H9 (cell line): Measurements from ENCODE around the gene DCAF5. TPM values are rescaled to one million over a fixed set of nuclear protein-coding genes. Genes with fewer than 3 reads are reported as not detected.

Source experiments
- DNase-seq: peaks from one replicate; pipeline ENCODE4 v3.0.0-alpha.2; 2017
- H2AFZ ChIP-seq: one replicate; pipeline ENCODE4 v1.6.1; 2013; ENCODE audit warnings: mild to moderate bottlenecking, low read length, control low read depth, moderate library complexity
- H2AK5ac ChIP-seq: 2 replicates; pipeline ENCODE4 v1.6.1; 2013; ENCODE audit warnings: low read length, control low read depth, mixed read lengths; ENCODE audit not compliant: insufficient read length
- H2BK120ac ChIP-seq: one replicate; pipeline ENCODE4 v1.6.1; 2013; ENCODE audit warnings: low read depth, mild to moderate bottlenecking, low read length, control low read depth, inconsistent platforms; ENCODE audit not compliant: poor library complexity, severe bottlenecking
- H2BK12ac ChIP-seq: 2 replicates; pipeline ENCODE4 v1.6.1; 2013; ENCODE audit warnings: low read length, control low read depth, mixed read lengths, low read depth; ENCODE audit not compliant: insufficient read length
- H2BK15ac ChIP-seq: 2 replicates; pipeline ENCODE4 v1.6.1; 2013; ENCODE audit warnings: low read depth, low read length, control low read depth
- H2BK20ac ChIP-seq: one replicate; pipeline ENCODE4 v1.6.1; 2013; ENCODE audit warnings: low read depth, mild to moderate bottlenecking, low read length, control low read depth, inconsistent platforms; ENCODE audit not compliant: poor library complexity, severe bottlenecking
- H2BK5ac ChIP-seq: 2 replicates; pipeline ENCODE4 v1.6.1; 2013; ENCODE audit warnings: low read length, control low read depth, mixed read lengths; ENCODE audit not compliant: insufficient read length
- H3K14ac ChIP-seq: 2 replicates; pipeline ENCODE4 v1.6.1; 2013; ENCODE audit warnings: low read length, control low read depth; ENCODE audit not compliant: insufficient read depth
- H3K18ac ChIP-seq: 2 replicates; pipeline ENCODE4 v1.6.1; 2013; ENCODE audit warnings: low read depth, mild to moderate bottlenecking, mixed read lengths, low read length, control low read depth; ENCODE audit not compliant: insufficient read length
- H3K23ac ChIP-seq: 2 replicates; pipeline ENCODE4 v1.6.1; 2013; ENCODE audit warnings: low read length, control low read depth, mixed read lengths, low read depth; ENCODE audit not compliant: insufficient read length
- H3K23me2 ChIP-seq: 2 replicates; pipeline ENCODE4 v1.6.1; 2013; ENCODE audit warnings: low read depth, mild to moderate bottlenecking, mixed read lengths, low read length, control low read depth; ENCODE audit not compliant: insufficient read length, poor library complexity, severe bottlenecking
- H3K27ac ChIP-seq: 2 replicates; pipeline ENCODE4 v1.5.1; 2013; ENCODE audit warnings: low read length, control low read depth, mixed read lengths, low read depth; ENCODE audit not compliant: insufficient read length
- H3K27me3 ChIP-seq: 2 replicates; pipeline ENCODE4 v1.6.1; 2013; ENCODE audit warnings: low read length, control low read depth, inconsistent platforms; ENCODE audit not compliant: insufficient read depth
- H3K4ac ChIP-seq: 2 replicates; pipeline ENCODE4 v1.6.1; 2013; ENCODE audit warnings: low read depth, mild to moderate bottlenecking, control low read depth, inconsistent platforms, low read length, moderate library complexity
- H3K4me1 ChIP-seq: 2 replicates; pipeline ENCODE4 v1.6.1; 2013; ENCODE audit warnings: low read length, control low read depth, inconsistent platforms; ENCODE audit not compliant: insufficient read depth
- H3K4me2 ChIP-seq: 2 replicates; pipeline ENCODE4 v1.6.1; 2013; ENCODE audit warnings: low read length, control low read depth, mixed read lengths; ENCODE audit not compliant: insufficient read length, insufficient read depth
- H3K56ac ChIP-seq: 2 replicates; pipeline ENCODE4 v1.6.1; 2013; ENCODE audit warnings: low read depth, mild to moderate bottlenecking, mixed read lengths, low read length, control low read depth; ENCODE audit not compliant: insufficient read length
- H3K79me1 ChIP-seq: 2 replicates; pipeline ENCODE4 v1.6.1; 2013; ENCODE audit warnings: low read depth, mild to moderate bottlenecking, moderate library complexity, low read length, control low read depth, inconsistent platforms; ENCODE audit not compliant: insufficient read depth, poor library complexity, severe bottlenecking
- H3K79me2 ChIP-seq: 2 replicates; pipeline ENCODE4 v1.6.1; 2013; ENCODE audit warnings: low read length, control low read depth, inconsistent platforms; ENCODE audit not compliant: insufficient read depth
- H3K9ac ChIP-seq: 2 replicates; pipeline ENCODE4 v1.6.1; 2013; ENCODE audit warnings: low read length, control low read depth, mixed read lengths; ENCODE audit not compliant: insufficient read length; ENCODE audit errors: extremely low read depth
- H3K9me3 ChIP-seq: one replicate; pipeline ENCODE4 v1.6.1; 2013; ENCODE audit warnings: low read depth, low read length, inconsistent platforms; ENCODE audit not compliant: control insufficient read depth
- H3T11ph ChIP-seq: one replicate; pipeline ENCODE4 v1.6.1; 2013; ENCODE audit warnings: mild to moderate bottlenecking, low read length, control low read depth, inconsistent platforms
- H4K20me1 ChIP-seq: one replicate; pipeline ENCODE4 v1.6.1; 2013; ENCODE audit not compliant: control insufficient read depth, insufficient read length, insufficient read depth
- H4K5ac ChIP-seq: 2 replicates; pipeline ENCODE4 v1.6.1; 2013; ENCODE audit warnings: low read depth, mild to moderate bottlenecking, mixed read lengths, low read length, control low read depth; ENCODE audit not compliant: insufficient read length
- H4K8ac ChIP-seq: replicated peaks from 2 replicates; pipeline ENCODE4 v1.6.1; 2013; ENCODE audit warnings: low read length, control low read depth, mixed read lengths, low read depth; ENCODE audit not compliant: insufficient read length
- H4K91ac ChIP-seq: 2 replicates; pipeline ENCODE4 v1.6.1; 2013; ENCODE audit warnings: low read depth, mild to moderate bottlenecking, moderate library complexity, mixed read lengths, low read length, control low read depth; ENCODE audit not compliant: insufficient read length
- H3K27ac Mint-ChIP-seq, 3 experiments: 2 replicates in 2 of 3; 3 replicates in 1 of 3; pipeline ENCODE4 v1.8.0; 2020 to 2021; ENCODE audit warnings: mixed read lengths in 3 of 3, mild to moderate bottlenecking in 1 of 3, moderate library complexity in 1 of 3
- H3K27me3 Mint-ChIP-seq: 2 replicates; pipeline ENCODE4 v1.8.0; 2021; ENCODE audit warnings: low read depth, mild to moderate bottlenecking, moderate library complexity, mixed read lengths
- H3K36me3 Mint-ChIP-seq, 3 experiments: 2 replicates in 2 of 3; 3 replicates in 1 of 3; pipeline ENCODE4 v1.8.0; 2020 to 2021; ENCODE audit warnings: low read depth in 3 of 3, mixed read lengths in 3 of 3; ENCODE audit not compliant: insufficient read depth in 1 of 3
- H3K4me1 Mint-ChIP-seq, 2 experiments: 2 replicates each; pipeline ENCODE4 v1.8.0; 2020; ENCODE audit warnings: mixed read lengths in 2 of 2
- H3K4me3 Mint-ChIP-seq, 2 experiments: 2 replicates in 1 of 2; 3 replicates in 1 of 2; pipeline ENCODE4 v1.8.0; 2020 to 2021; ENCODE audit warnings: mild to moderate bottlenecking in 2 of 2, mixed read lengths in 2 of 2, moderate library complexity in 1 of 2
- H3K9me3 Mint-ChIP-seq, 2 experiments: 2 replicates in 1 of 2; 3 replicates in 1 of 2; pipeline ENCODE4 v1.8.0; 2020; ENCODE audit warnings: mild to moderate bottlenecking in 2 of 2, mixed read lengths in 2 of 2, moderate library complexity in 1 of 2
- CTCF ChIP-seq: fragments of 200-600 bp; sonication (generic); conservative IDR thresholded peaks from 3 replicates; pipeline ENCODE4 v1.8.0; 2021; ENCODE audit warnings: antibody characterized with exemption, mild to moderate bottlenecking
- WGBS: extraction: QIAGEN DNeasy Blood & Tissue Kit; methylation state at CpG from one replicate; pipeline ENCODE4 v1.1.7; 2013; ENCODE audit warnings: missing lambda C conversion rate, low lambda C conversion rate, mixed read lengths; ENCODE audit not compliant: insufficient read length; ENCODE audit errors: extremely low coverage; 5-methylcytosine and 5-hydroxymethylcytosine counted together
- total RNA-seq: library from RNA; stranded (reverse); gene quantifications from 2 replicates; pipeline ENCODE4 v1.2.1, GENCODE V29; 2021

Gene DCAF5
- total RNA-seq, 1 experiment from 2014 or later: 31.4 TPM

DNA sequence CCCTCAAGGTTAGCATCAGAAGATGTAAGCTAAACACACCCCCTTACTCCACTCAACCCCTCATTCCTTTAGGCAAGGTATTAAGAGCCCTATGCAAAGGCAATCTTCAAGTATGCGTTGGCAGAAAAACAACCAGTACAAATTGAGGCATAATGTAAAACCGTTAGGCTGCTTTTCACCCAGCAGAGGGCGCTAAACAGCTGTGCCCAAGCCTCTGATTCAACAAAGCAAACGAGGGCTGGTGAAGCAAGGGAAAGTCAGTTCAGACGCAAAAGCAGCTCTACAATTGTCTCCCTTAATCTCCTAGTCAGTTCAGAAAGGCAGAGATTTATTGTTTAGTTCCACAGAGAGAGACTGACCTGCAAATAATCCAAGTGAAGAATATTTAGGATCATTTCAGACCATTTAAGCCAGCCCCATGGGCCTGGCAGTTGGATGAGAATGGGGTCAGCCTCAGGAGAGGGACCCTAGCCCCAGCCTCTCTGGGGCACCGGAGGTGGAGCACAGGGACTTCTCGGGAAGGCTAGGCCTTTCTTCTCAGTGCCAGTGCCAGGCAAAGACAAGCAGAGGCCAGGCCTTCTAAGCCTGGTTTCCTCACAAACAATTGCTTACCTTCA is 23.5 kb downstream of the DCAF5 start:
- WGBS: no CpG with 5 or more reads among the region's 7 CpGs

More for the DNA sequence above, 23.5 kb downstream of the DCAF5 start:
- no peak overlapping the region for H3K14ac ChIP-seq
- no peak overlapping the region for H3K23ac ChIP-seq
- no peaks in the 10 kb centered on the region for H3K27me3 ChIP-seq
- no peak overlapping the region for H3K9ac ChIP-seq
- Mint-ChIP-seq H3K4me3 (no peak overlapping the region), H3K4me1 (peaks cover 12 to 16% of the 10 kb centered on the region in 2 experiments), H3K27me3 (no peaks in the 10 kb centered on the region), H3K27ac (peak overlapping the region; percentile 25 to 92 (median 45); a peak in 6 of 7 replicates), H3K9me3 (no peaks in the 10 kb centered on the region), H3K36me3 (no peaks in the 10 kb centered on the region)
- no peak overlapping the region for H4K91ac ChIP-seq
- H3K9me3 ChIP-seq: no peaks in the 10 kb centered on the region
- no peaks in the 10 kb centered on the region for H3K79me2 ChIP-seq
- H3K4ac ChIP-seq: no peak overlapping the region
- peak; percentile 76 for DNase-seq
- no peak overlapping the region for H4K8ac ChIP-seq
- H2BK120ac ChIP-seq: no peak overlapping the region
- H2BK15ac ChIP-seq: no peak overlapping the region
- H3K56ac ChIP-seq: no peak overlapping the region
- H2AFZ ChIP-seq: no peak overlapping the region
- no peaks in the 10 kb centered on the region for H4K20me1 ChIP-seq
- H3K23me2 ChIP-seq: no peaks in the 10 kb centered on the region
- H3K4me2 ChIP-seq: no peak overlapping the region
- H2AK5ac ChIP-seq: no peak overlapping the region
- H2BK5ac ChIP-seq: no peak overlapping the region
- H2BK20ac ChIP-seq: no peak overlapping the region
- peak; percentile 96 for TF ChIP-seq CTCF
- no peaks in the 10 kb centered on the region for H3K79me1 ChIP-seq
- no peak overlapping the region for H3K27ac ChIP-seq
- H3K18ac ChIP-seq: no peak overlapping the region
- H3K4me1 ChIP-seq: no peaks in the 10 kb centered on the region
- H2BK12ac ChIP-seq: no peak overlapping the region
- no peak overlapping the region for H4K5ac ChIP-seq
- H3T11ph ChIP-seq: no peak overlapping the region
